COLO829 (cell line): ENCODE results near the gene PDE4D.
A peak's percentile ranks its signal among the peaks of the same experiment; 100 is the strongest.

ENCODE experiments used
- DNase-seq: peaks from one replicate; pipeline ENCODE4 v3.0.0; 2012; ENCODE audit warnings: low spot score

PDE4D gene

GRCh38 chr5:59504043-59504442, 389.5 kb downstream of the PDE4D start:
- DNase-seq, result no peak

- no peak for DNase-seq
Observed at GRCh38 chr5:59503220-59503619, 390.3 kb downstream of the PDE4D start.

GRCh38 chr5:59501316-59501715, 392.2 kb downstream of the PDE4D start:
- no peak for DNase-seq

- no peak for DNase-seq
Observed at GRCh38 chr5:59500014-59500413, 393.5 kb downstream of the PDE4D start.

- no peak for DNase-seq
Observed at GRCh38 chr5:59497207-59497606, 396.3 kb downstream of the PDE4D start.

GRCh38 chr5:59496524-59497134, 396.9 kb downstream of the PDE4D start:
- DNase-seq, result peak; percentile 27

GRCh38 chr5:59491945-59492344, 401.6 kb downstream of the PDE4D start:
- no peak for DNase-seq

- peak; percentile 67 for DNase-seq
Observed at GRCh38 chr5:59489551-59489950, 404.0 kb downstream of the PDE4D start.

GRCh38 chr5:59487772-59488729, 405.5 kb downstream of the PDE4D start:
- no peak for DNase-seq

GRCh38 chr5:59487068-59487686, 406.3 kb downstream of the PDE4D start:
- DNase-seq, result no peak

- no peak for DNase-seq
Observed at GRCh38 chr5:59486508-59486907, 407.0 kb downstream of the PDE4D start.

GRCh38 chr5:59485629-59486439, 407.7 kb downstream of the PDE4D start:
- peak; percentile 42 for DNase-seq

- DNase-seq, result no peak
Observed at GRCh38 chr5:59485107-59485506, 408.4 kb downstream of the PDE4D start.

- DNase-seq, result no peak
Observed at GRCh38 chr5:59484618-59485017, 408.9 kb downstream of the PDE4D start.

GRCh38 chr5:59483971-59484472, 409.5 kb downstream of the PDE4D start:
- peak; percentile 6 for DNase-seq

- DNase-seq, result no peak
Observed at GRCh38 chr5:59479086-59479485, 414.4 kb downstream of the PDE4D start.

GRCh38 chr5:59474324-59474723, 419.2 kb downstream of the PDE4D start:
- no peak for DNase-seq

- no peak for DNase-seq
Observed at GRCh38 chr5:59473611-59474010, 419.9 kb downstream of the PDE4D start.

GRCh38 chr5:59471463-59471862, 422.1 kb downstream of the PDE4D start:
- DNase-seq, result no peak

- DNase-seq, result no peak
Observed at GRCh38 chr5:59467969-59468368, 425.6 kb downstream of the PDE4D start.

GRCh38 chr5:59466271-59466670, 427.3 kb downstream of the PDE4D start:
- no peak for DNase-seq

GRCh38 chr5:59464969-59465368, 428.6 kb downstream of the PDE4D start:
- DNase-seq, result no peak
